NOMO-1 (cell line): Measurements from ENCODE around the gene CEACAM4.
A peak's percentile ranks its signal among the peaks of the same experiment; 100 is the strongest.

Experiments used
- DNase-seq, 2 experiments: peaks; one replicate each; lab custom pipeline; 2025; ENCODE audit not compliant: unreplicated experiment in 2 of 2; lab: John Stamatoyannopoulos, UW

Gene CEACAM4

GRCh38 chr19:41617941-41618730 lies 8.7 kb downstream of the CEACAM4 start:
- DNase-seq = no peak

- DNase-seq = peak in 1 of 2 experiments; percentile 36
Observed at GRCh38 chr19:41616792-41617621, 9.9 kb downstream of the CEACAM4 start.

- DNase-seq = no peak
Observed at GRCh38 chr19:41615207-41615606, 11.7 kb downstream of the CEACAM4 start.

GRCh38 chr19:41612483-41612882 lies 14.4 kb downstream of the CEACAM4 start:
- DNase-seq = peak; percentile 19 to 23

- DNase-seq = no peak
Observed at GRCh38 chr19:41610789-41611188, 16.1 kb downstream of the CEACAM4 start.

GRCh38 chr19:41607668-41608067 lies 19.2 kb downstream of the CEACAM4 start:
- no peak for DNase-seq

GRCh38 chr19:41606215-41606837 lies 20.5 kb downstream of the CEACAM4 start:
- no peak for DNase-seq

- DNase-seq = no peak
Observed at GRCh38 chr19:41604831-41605230, 22.0 kb downstream of the CEACAM4 start.

GRCh38 chr19:41601771-41602170 lies 25.1 kb downstream of the CEACAM4 start:
- no peak for DNase-seq

- no peak for DNase-seq
Observed at GRCh38 chr19:41599175-41599966, 27.5 kb downstream of the CEACAM4 start.

GRCh38 chr19:41597600-41598041 lies 29.3 kb downstream of the CEACAM4 start:
- DNase-seq = peak; percentile 67 to 86

GRCh38 chr19:41595890-41596280 lies 31.0 kb downstream of the CEACAM4 start:
- DNase-seq = no peak

- peak; percentile 47 to 82 for DNase-seq
Observed at GRCh38 chr19:41595258-41595889, 31.5 kb downstream of the CEACAM4 start.

GRCh38 chr19:41591951-41592562 lies 34.8 kb downstream of the CEACAM4 start:
- no peak for DNase-seq

- DNase-seq = no peak
Observed at GRCh38 chr19:41590936-41591335, 35.9 kb downstream of the CEACAM4 start.

- no peak for DNase-seq
Observed at GRCh38 chr19:41589371-41589770, 37.5 kb downstream of the CEACAM4 start.

- DNase-seq = peak in 1 of 2 experiments; percentile 16
Observed at GRCh38 chr19:41588497-41589209, 38.2 kb downstream of the CEACAM4 start.

GRCh38 chr19:41587838-41588210 lies 39.0 kb downstream of the CEACAM4 start:
- DNase-seq = no peak
